ENCODE measurements around the gene NELL1.

Gene NELL1

GRCh38 chr11:20760811-20761210 lies 91.4 kb downstream of the NELL1 start:
- Histone ChIP-seq H3K9ac (ENCODE audit: low read depth in 1 of 2, low read length in 2 of 2) (no peak overlapping the region), H3K9me3 (ENCODE audit: control insufficient read depth in 1 of 2, low read length in 2 of 2) (no peaks in the 10 kb centered on the region), H3K4me3 (ENCODE audit: low read depth in 1 of 2, low read length in 2 of 2) (no peak overlapping the region), H3K4me1 (ENCODE audit: control insufficient read depth in 1 of 2, insufficient read depth in 2 of 2, low read length in 2 of 2) (no peaks in the 10 kb centered on the region), H3K27me3 (ENCODE audit: control insufficient read depth in 1 of 2, insufficient read depth in 2 of 2, low read length in 2 of 2) (no peaks in the 10 kb centered on the region), H3K36me3 (ENCODE audit: control insufficient read depth in 1 of 2, insufficient read depth in 2 of 2, low read length in 2 of 2) (no peaks in the 10 kb centered on the region), H3K27ac (ENCODE audit: low read depth, low read length) (no peak overlapping the region)

- Histone ChIP-seq H3K9me3 (ENCODE audit: control insufficient read depth in 1 of 2, low read length in 2 of 2) (no peaks in the 10 kb centered on the region), H3K4me3 (ENCODE audit: low read depth in 1 of 2, low read length in 2 of 2) (no peak overlapping the region), H3K4me1 (ENCODE audit: control insufficient read depth in 1 of 2, insufficient read depth in 2 of 2, low read length in 2 of 2) (no peaks in the 10 kb centered on the region), H3K9ac (ENCODE audit: low read depth in 1 of 2, low read length in 2 of 2) (no peak overlapping the region), H3K36me3 (ENCODE audit: control insufficient read depth in 1 of 2, insufficient read depth in 2 of 2, low read length in 2 of 2) (no peaks in the 10 kb centered on the region), H3K27ac (ENCODE audit: low read depth, low read length) (no peak overlapping the region), H3K27me3 (ENCODE audit: control insufficient read depth in 1 of 2, insufficient read depth in 2 of 2, low read length in 2 of 2) (no peaks in the 10 kb centered on the region)
These were observed 92.9 kb downstream of the NELL1 start for GRCh38 chr11:20762116-20762844.

- H3K9me3 ChIP-seq (ENCODE audit: control insufficient read depth in 1 of 2, low read length in 2 of 2), result no peaks in the 10 kb centered on the region
- no peak overlapping the region for H3K27ac ChIP-seq (ENCODE audit: low read depth, low read length)
- no peaks in the 10 kb centered on the region for H3K36me3 ChIP-seq (ENCODE audit: control insufficient read depth in 1 of 2, insufficient read depth in 2 of 2, low read length in 2 of 2)
- no peaks in the 10 kb centered on the region for H3K4me1 ChIP-seq (ENCODE audit: control insufficient read depth in 1 of 2, insufficient read depth in 2 of 2, low read length in 2 of 2)
- no peak overlapping the region for H3K9ac ChIP-seq (ENCODE audit: low read depth in 1 of 2, low read length in 2 of 2)
- no peak overlapping the region for H3K4me3 ChIP-seq (ENCODE audit: low read depth in 1 of 2, low read length in 2 of 2)
- no peaks in the 10 kb centered on the region for H3K27me3 ChIP-seq (ENCODE audit: control insufficient read depth in 1 of 2, insufficient read depth in 2 of 2, low read length in 2 of 2)
These were observed 93.6 kb downstream of the NELL1 start for GRCh38 chr11:20762980-20763379.

GRCh38 chr11:20770414-20770946 lies 101.1 kb downstream of the NELL1 start:
- H3K4me3 ChIP-seq (ENCODE audit: low read depth in 1 of 2, low read length in 2 of 2), result no peak overlapping the region
- H3K9me3 ChIP-seq (ENCODE audit: control insufficient read depth in 1 of 2, low read length in 2 of 2), result no peaks in the 10 kb centered on the region
- no peaks in the 10 kb centered on the region for H3K27me3 ChIP-seq (ENCODE audit: control insufficient read depth in 1 of 2, insufficient read depth in 2 of 2, low read length in 2 of 2)
- no peaks in the 10 kb centered on the region for H3K4me1 ChIP-seq (ENCODE audit: control insufficient read depth in 1 of 2, insufficient read depth in 2 of 2, low read length in 2 of 2)
- H3K27ac ChIP-seq (ENCODE audit: low read depth, low read length), result no peak overlapping the region
- no peaks in the 10 kb centered on the region for H3K36me3 ChIP-seq (ENCODE audit: control insufficient read depth in 1 of 2, insufficient read depth in 2 of 2, low read length in 2 of 2)
- H3K9ac ChIP-seq (ENCODE audit: low read depth in 1 of 2, low read length in 2 of 2), result no peak overlapping the region

GRCh38 chr11:20771026-20771425 lies 101.6 kb downstream of the NELL1 start:
- no peaks in the 10 kb centered on the region for H3K4me1 ChIP-seq (ENCODE audit: control insufficient read depth in 1 of 2, insufficient read depth in 2 of 2, low read length in 2 of 2)
- no peak overlapping the region for H3K27ac ChIP-seq (ENCODE audit: low read depth, low read length)
- no peaks in the 10 kb centered on the region for H3K27me3 ChIP-seq (ENCODE audit: control insufficient read depth in 1 of 2, insufficient read depth in 2 of 2, low read length in 2 of 2)
- no peak overlapping the region for H3K4me3 ChIP-seq (ENCODE audit: low read depth in 1 of 2, low read length in 2 of 2)
- H3K9ac ChIP-seq (ENCODE audit: low read depth in 1 of 2, low read length in 2 of 2), result no peak overlapping the region
- no peaks in the 10 kb centered on the region for H3K9me3 ChIP-seq (ENCODE audit: control insufficient read depth in 1 of 2, low read length in 2 of 2)
- H3K36me3 ChIP-seq (ENCODE audit: control insufficient read depth in 1 of 2, insufficient read depth in 2 of 2, low read length in 2 of 2), result no peaks in the 10 kb centered on the region

GRCh38 chr11:20771681-20772080 lies 102.3 kb downstream of the NELL1 start:
- Histone ChIP-seq H3K9me3 (ENCODE audit: control insufficient read depth in 1 of 2, low read length in 2 of 2) (no peaks in the 10 kb centered on the region), H3K36me3 (ENCODE audit: control insufficient read depth in 1 of 2, insufficient read depth in 2 of 2, low read length in 2 of 2) (no peaks in the 10 kb centered on the region), H3K4me3 (ENCODE audit: low read depth in 1 of 2, low read length in 2 of 2) (no peak overlapping the region), H3K9ac (ENCODE audit: low read depth in 1 of 2, low read length in 2 of 2) (no peak overlapping the region), H3K27ac (ENCODE audit: low read depth, low read length) (no peak overlapping the region), H3K4me1 (ENCODE audit: control insufficient read depth in 1 of 2, insufficient read depth in 2 of 2, low read length in 2 of 2) (no peaks in the 10 kb centered on the region), H3K27me3 (ENCODE audit: control insufficient read depth in 1 of 2, insufficient read depth in 2 of 2, low read length in 2 of 2) (no peaks in the 10 kb centered on the region)

- H3K36me3 ChIP-seq (ENCODE audit: control insufficient read depth in 1 of 2, insufficient read depth in 2 of 2, low read length in 2 of 2), result no peaks in the 10 kb centered on the region
- H3K27me3 ChIP-seq (ENCODE audit: control insufficient read depth in 1 of 2, insufficient read depth in 2 of 2, low read length in 2 of 2), result no peaks in the 10 kb centered on the region
- H3K4me3 ChIP-seq (ENCODE audit: low read depth in 1 of 2, low read length in 2 of 2), result no peak overlapping the region
- H3K27ac ChIP-seq (ENCODE audit: low read depth, low read length), result no peak overlapping the region
- no peaks in the 10 kb centered on the region for H3K9me3 ChIP-seq (ENCODE audit: control insufficient read depth in 1 of 2, low read length in 2 of 2)
- H3K4me1 ChIP-seq (ENCODE audit: control insufficient read depth in 1 of 2, insufficient read depth in 2 of 2, low read length in 2 of 2), result no peaks in the 10 kb centered on the region
- no peak overlapping the region for H3K9ac ChIP-seq (ENCODE audit: low read depth in 1 of 2, low read length in 2 of 2)
These were observed 105.9 kb downstream of the NELL1 start for GRCh38 chr11:20775331-20775730.

GRCh38 chr11:20782775-20783174 lies 113.4 kb downstream of the NELL1 start:
- H3K9ac ChIP-seq (ENCODE audit: low read depth in 1 of 2, low read length in 2 of 2), result no peak overlapping the region
- H3K27ac ChIP-seq (ENCODE audit: low read depth, low read length), result no peak overlapping the region
- H3K27me3 ChIP-seq (ENCODE audit: control insufficient read depth in 1 of 2, insufficient read depth in 2 of 2, low read length in 2 of 2), result no peaks in the 10 kb centered on the region
- no peak overlapping the region for H3K4me3 ChIP-seq (ENCODE audit: low read depth in 1 of 2, low read length in 2 of 2)
- H3K4me1 ChIP-seq (ENCODE audit: control insufficient read depth in 1 of 2, insufficient read depth in 2 of 2, low read length in 2 of 2), result no peaks in the 10 kb centered on the region
- no peaks in the 10 kb centered on the region for H3K9me3 ChIP-seq (ENCODE audit: control insufficient read depth in 1 of 2, low read length in 2 of 2)
- H3K36me3 ChIP-seq (ENCODE audit: control insufficient read depth in 1 of 2, insufficient read depth in 2 of 2, low read length in 2 of 2), result no peaks in the 10 kb centered on the region

- H3K9ac ChIP-seq (ENCODE audit: low read depth in 1 of 2, low read length in 2 of 2), result no peak overlapping the region
- H3K4me3 ChIP-seq (ENCODE audit: low read depth in 1 of 2, low read length in 2 of 2), result no peak overlapping the region
- H3K9me3 ChIP-seq (ENCODE audit: control insufficient read depth in 1 of 2, low read length in 2 of 2), result no peaks in the 10 kb centered on the region
- H3K36me3 ChIP-seq (ENCODE audit: control insufficient read depth in 1 of 2, insufficient read depth in 2 of 2, low read length in 2 of 2), result no peaks in the 10 kb centered on the region
- H3K27ac ChIP-seq (ENCODE audit: low read depth, low read length), result no peak overlapping the region
- no peaks in the 10 kb centered on the region for H3K27me3 ChIP-seq (ENCODE audit: control insufficient read depth in 1 of 2, insufficient read depth in 2 of 2, low read length in 2 of 2)
- no peaks in the 10 kb centered on the region for H3K4me1 ChIP-seq (ENCODE audit: control insufficient read depth in 1 of 2, insufficient read depth in 2 of 2, low read length in 2 of 2)
These were observed 113.8 kb downstream of the NELL1 start for GRCh38 chr11:20783220-20783619.

- no peaks in the 10 kb centered on the region for H3K36me3 ChIP-seq (ENCODE audit: control insufficient read depth in 1 of 2, insufficient read depth in 2 of 2, low read length in 2 of 2)
- H3K9me3 ChIP-seq (ENCODE audit: control insufficient read depth in 1 of 2, low read length in 2 of 2), result no peaks in the 10 kb centered on the region
- no peak overlapping the region for H3K4me3 ChIP-seq (ENCODE audit: low read depth in 1 of 2, low read length in 2 of 2)
- no peaks in the 10 kb centered on the region for H3K4me1 ChIP-seq (ENCODE audit: control insufficient read depth in 1 of 2, insufficient read depth in 2 of 2, low read length in 2 of 2)
- H3K9ac ChIP-seq (ENCODE audit: low read depth in 1 of 2, low read length in 2 of 2), result no peak overlapping the region
- H3K27ac ChIP-seq (ENCODE audit: low read depth, low read length), result no peak overlapping the region
- H3K27me3 ChIP-seq (ENCODE audit: control insufficient read depth in 1 of 2, insufficient read depth in 2 of 2, low read length in 2 of 2), result no peaks in the 10 kb centered on the region
These were observed 121.2 kb downstream of the NELL1 start for GRCh38 chr11:20790622-20791021.

Data from duodenal mucosa (tissue), 2 donors.